Skeletal muscle tissue (tissue), 4 donors: ENCODE results near the gene AGO3. TPM values are rescaled to one million over a fixed set of nuclear protein-coding genes. Genes with fewer than 3 reads are reported as not detected.

ENCODE experiments used
- H3K27ac ChIP-seq: one replicate; pipeline ENCODE4 v1.7.0; 2013; ENCODE audit warnings: mild to moderate bottlenecking, low read depth, low read length, inconsistent platforms
- H3K27me3 ChIP-seq, 3 donors: one replicate each; pipeline ENCODE4 v1.7.0; 2013; ENCODE audit warnings: low read length in 3 of 3; ENCODE audit not compliant: control insufficient read depth in 3 of 3, insufficient read depth in 3 of 3
- H3K36me3 ChIP-seq, 3 donors: one replicate each; pipeline ENCODE4 v1.7.0; 2013; ENCODE audit warnings: low read length in 3 of 3; ENCODE audit not compliant: control insufficient read depth in 3 of 3, insufficient read depth in 3 of 3
- H3K4me1 ChIP-seq, 3 donors: one replicate each; pipeline ENCODE4 v1.7.0; 2013; ENCODE audit warnings: low read length in 3 of 3, mild to moderate bottlenecking in 3 of 3; ENCODE audit not compliant: control insufficient read depth in 3 of 3, insufficient read depth in 3 of 3
- H3K4me3 ChIP-seq, 3 donors: one replicate each; pipeline ENCODE4 v1.7.0; 2013; ENCODE audit warnings: low read length in 3 of 3
- H3K9ac ChIP-seq, 3 donors: one replicate each; pipeline ENCODE4 v1.7.0; 2013; ENCODE audit warnings: low read length in 3 of 3, mild to moderate bottlenecking in 3 of 3, moderate library complexity in 2 of 3, low read depth in 1 of 3
- H3K9me3 ChIP-seq, 3 donors: one replicate each; pipeline ENCODE4 v1.7.0; 2013; ENCODE audit warnings: low read length in 3 of 3; ENCODE audit not compliant: control insufficient read depth in 3 of 3
- total RNA-seq: library from RNA; depleted of rRNA; stranded (reverse); fragments of >200 nt; gene quantifications from one replicate; pipeline ENCODE4 v1.2.3, GENCODE V29; 2014
- donor health status: Osteomylitis.

Gene AGO3
- total RNA-seq, 1 donor from 2014 or later: 13.0 TPM

DNA sequence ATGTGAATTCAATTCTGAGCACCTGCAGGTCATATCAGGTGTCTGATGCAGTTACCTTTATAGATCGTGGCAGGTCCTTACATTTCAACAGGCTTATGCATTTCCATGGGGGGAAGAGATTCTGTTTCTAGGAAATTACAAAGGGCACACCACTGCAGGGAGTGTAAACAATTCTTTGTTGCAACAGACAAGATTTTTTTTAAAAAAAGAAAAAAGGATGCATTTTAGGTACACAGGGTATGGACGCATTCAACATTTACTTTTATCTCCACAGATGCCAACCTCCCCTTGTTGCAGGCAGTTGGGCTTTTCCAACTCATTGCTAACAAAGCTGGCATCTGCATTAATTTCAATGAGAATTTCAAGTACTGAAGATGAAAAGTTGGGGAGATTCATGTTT is 139.4 kb downstream of the AGO3 start:
- Histone ChIP-seq H3K9ac (no peak overlapping the region), H3K9me3 (no peaks in the 10 kb centered on the region), H3K4me3 (no peak overlapping the region), H3K36me3 (no peaks in the 10 kb centered on the region), H3K4me1 (no peaks in the 10 kb centered on the region), H3K27ac (no peak overlapping the region), H3K27me3 (no peaks in the 10 kb centered on the region)

DNA sequence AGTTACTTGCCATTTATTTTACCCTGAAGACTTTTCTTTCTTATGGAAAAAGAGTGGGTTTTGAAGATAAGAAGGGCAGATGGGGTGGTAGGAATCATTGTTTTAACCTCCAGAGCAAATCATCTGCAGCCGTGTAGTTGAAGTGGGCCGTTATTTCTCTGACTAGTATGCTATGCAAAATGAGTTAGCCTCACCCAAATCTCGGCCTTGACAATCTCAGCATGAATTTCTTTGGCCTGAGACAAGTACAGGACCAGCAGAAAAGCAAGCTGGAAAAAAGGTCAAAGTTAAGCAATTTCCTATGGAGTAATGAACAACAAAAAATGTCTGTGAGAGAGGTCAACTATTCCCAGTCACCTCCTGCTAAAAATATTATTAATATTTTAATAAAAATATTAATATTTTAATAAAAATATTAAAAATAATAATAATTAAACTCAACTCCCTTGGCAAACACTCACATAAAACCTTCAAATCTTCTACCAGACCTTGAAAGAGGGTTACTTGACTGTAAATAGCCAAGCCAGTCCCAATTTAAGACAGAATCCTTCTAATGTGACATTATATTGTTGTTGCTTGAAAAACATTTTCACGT is 146.2 kb downstream of the AGO3 start:
- Histone ChIP-seq H3K4me3 (no peak overlapping the region), H3K27me3 (peaks cover 0 to 7% (median 4%) of the 10 kb centered on the region in 3 donors), H3K36me3 (no peaks in the 10 kb centered on the region)

GRCh38 chr1:36080236-36080635 is 149.3 kb downstream of the AGO3 start:
- Histone ChIP-seq H3K27ac (no peak overlapping the region), H3K9me3 (no peaks in the 10 kb centered on the region), H3K36me3 (no peaks in the 10 kb centered on the region), H3K4me1 (peaks cover 3 to 10% (median 8%) of the 10 kb centered on the region in 3 donors), H3K4me3 (no peak overlapping the region), H3K27me3 (peaks cover 0 to 24% (median 19%) of the 10 kb centered on the region in 3 donors), H3K9ac (no peak overlapping the region)

More for the DNA sequence above, 146.2 kb downstream of the AGO3 start:
- no peak overlapping the region for H3K9ac ChIP-seq
- H3K27ac ChIP-seq: no peak overlapping the region
- no peaks in the 10 kb centered on the region for H3K4me1 ChIP-seq
- no peaks in the 10 kb centered on the region for H3K9me3 ChIP-seq

DNA sequence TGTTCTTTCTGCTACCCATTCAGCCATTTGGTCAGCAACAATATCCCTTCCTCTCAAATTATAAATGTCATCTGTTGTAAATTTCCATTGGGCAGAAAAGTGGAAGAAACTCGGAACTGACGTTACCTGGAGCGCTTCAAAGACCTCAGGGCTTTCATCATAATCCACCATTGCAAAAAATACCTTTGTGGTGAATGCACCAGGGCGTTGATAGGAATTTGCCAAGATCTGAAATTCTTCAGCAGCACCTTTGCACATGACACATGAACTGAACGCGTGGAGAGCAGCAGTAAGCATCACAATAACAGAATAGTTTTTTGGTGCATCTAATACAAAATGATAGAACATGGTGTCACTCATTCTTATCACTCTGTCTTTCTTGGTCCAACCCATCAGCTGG is 149.9 kb downstream of the AGO3 start:
- no peaks in the 10 kb centered on the region for H3K36me3 ChIP-seq
- no peak overlapping the region for H3K9ac ChIP-seq
- no peak overlapping the region for H3K27ac ChIP-seq
- peaks cover 3 to 10% (median 8%) of the 10 kb centered on the region in 3 donors for H3K4me1 ChIP-seq
- no peaks in the 10 kb centered on the region for H3K9me3 ChIP-seq
- no peak overlapping the region for H3K4me3 ChIP-seq
- H3K27me3 ChIP-seq: peaks cover 0 to 26% (median 21%) of the 10 kb centered on the region in 3 donors

- Histone ChIP-seq H3K9ac (no peak overlapping the region), H3K27me3 (peaks cover 6 to 38% (median 33%) of the 10 kb centered on the region in 3 donors), H3K9me3 (no peaks in the 10 kb centered on the region), H3K27ac (no peak overlapping the region), H3K4me1 (peaks cover 3 to 10% (median 8%) of the 10 kb centered on the region in 3 donors), H3K4me3 (no peak overlapping the region), H3K36me3 (no peaks in the 10 kb centered on the region)
Observed at GRCh38 chr1:36081926-36082485, 151.1 kb downstream of the AGO3 start.

GRCh38 chr1:36083219-36083618 is 152.3 kb downstream of the AGO3 start:
- H3K27ac ChIP-seq: no peak overlapping the region
- no peak overlapping the region for H3K9ac ChIP-seq
- no peaks in the 10 kb centered on the region for H3K9me3 ChIP-seq
- H3K4me3 ChIP-seq: no peak overlapping the region
- peaks cover 5 to 15% (median 10%) of the 10 kb centered on the region in 3 donors for H3K4me1 ChIP-seq
- no peaks in the 10 kb centered on the region for H3K36me3 ChIP-seq
- peaks cover 6 to 48% (median 39%) of the 10 kb centered on the region in 3 donors for H3K27me3 ChIP-seq

GRCh38 chr1:36083635-36084496 is 153.0 kb downstream of the AGO3 start, which contains the start of gene TEKT2:
TSS of gene TEKT2 (plus strand) at chr1:36084094. CDS start at chr1:36084922, 828 bp downstream.
- peaks cover 6 to 48% (median 39%) of the 10 kb centered on the region in 3 donors for H3K27me3 ChIP-seq
- H3K27ac ChIP-seq: no peak within 1 kb of the TSS
- peak within 1 kb of the TSS in 2 of 3 donors; percentile 33 to 70 for H3K9ac ChIP-seq
- peak within 1 kb of the TSS; percentile 21 to 68 (median 45) for H3K4me3 ChIP-seq
- no peaks in the 10 kb centered on the region for H3K9me3 ChIP-seq
- no peaks in the 10 kb centered on the region for H3K36me3 ChIP-seq
- H3K4me1 ChIP-seq: peaks cover 7 to 21% (median 12%) of the 10 kb centered on the region in 3 donors

GRCh38 chr1:36084497-36085115 is 153.7 kb downstream of the AGO3 start:
- no peak overlapping the region for H3K27ac ChIP-seq
- H3K9ac ChIP-seq: peak overlapping the region in 2 of 3 donors; percentile 33 to 70
- H3K27me3 ChIP-seq: peaks cover 6 to 48% (median 39%) of the 10 kb centered on the region in 3 donors

DNA sequence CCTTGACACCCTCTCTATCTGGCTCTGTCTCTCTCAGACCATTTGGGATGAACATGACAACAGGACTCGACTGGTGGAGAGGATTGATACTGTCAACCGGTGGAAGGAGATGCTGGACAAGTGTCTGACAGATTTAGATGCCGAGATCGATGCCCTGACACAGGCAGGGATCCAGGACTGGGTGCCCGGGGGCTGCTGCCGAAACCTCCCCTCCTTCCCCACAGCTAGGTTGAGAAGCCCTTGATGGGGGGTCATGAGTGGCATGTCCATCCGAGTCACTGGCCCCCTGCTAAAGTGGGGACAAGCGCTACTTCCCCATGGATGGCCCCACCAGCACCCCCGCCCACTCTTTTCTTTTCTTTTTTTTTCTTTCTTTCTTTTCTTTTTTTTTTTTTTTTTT is 154.2 kb downstream of the AGO3 start:
- peak overlapping the region in 1 of 3 donors; percentile 21 for H3K4me3 ChIP-seq
- peaks cover 6 to 48% (median 39%) of the 10 kb centered on the region in 3 donors for H3K27me3 ChIP-seq
- H3K27ac ChIP-seq: no peak overlapping the region
- H3K9ac ChIP-seq: peak overlapping the region in 1 of 3 donors; percentile 70
- no peaks in the 10 kb centered on the region for H3K36me3 ChIP-seq
- no peaks in the 10 kb centered on the region for H3K9me3 ChIP-seq
- H3K4me1 ChIP-seq: peaks cover 17 to 34% (median 22%) of the 10 kb centered on the region in 3 donors

More at GRCh38 chr1:36084497-36085115, 153.7 kb downstream of the AGO3 start:
- H3K4me1 ChIP-seq: peaks cover 12 to 29% (median 16%) of the 10 kb centered on the region in 3 donors
- H3K9me3 ChIP-seq: no peaks in the 10 kb centered on the region
- peak overlapping the region; percentile 21 to 68 (median 45) for H3K4me3 ChIP-seq
- no peaks in the 10 kb centered on the region for H3K36me3 ChIP-seq
